PFSK-1 (cell line): Measurements from ENCODE around the gene DCC.

Source experiments
- FOXP2 ChIP-seq: optimal IDR thresholded peaks from 2 replicates; pipeline ENCODE3; 2011; ENCODE audit warnings: borderline replicate concordance, control low read depth, inconsistent platforms; ENCODE audit not compliant: insufficient read depth; ENCODE audit errors: extremely low read length, extremely low read depth
- POLR2AphosphoS5 ChIP-seq: IDR thresholded peaks from 2 replicates; pipeline ENCODE4 v1.6.1; 2012; ENCODE audit warnings: low read depth, mild to moderate bottlenecking, control low read depth, low read length, moderate library complexity
- REST ChIP-seq, 2 experiments: IDR thresholded peaks; 2 replicates each; pipeline versions ENCODE4 v1.6.1 to v1.8.0; 2011 to 2012; ENCODE audit warnings: low read depth in 2 of 2, low read length in 2 of 2, control low read depth in 1 of 2, inconsistent platforms in 1 of 2, mild to moderate bottlenecking in 1 of 2, moderate library complexity in 1 of 2; ENCODE audit not compliant: insufficient read depth in 1 of 2
- SIN3A ChIP-seq: IDR thresholded peaks from 2 replicates; pipeline ENCODE4 v1.6.1; 2012; ENCODE audit warnings: mild to moderate bottlenecking, low read length, moderate library complexity, borderline replicate concordance; ENCODE audit not compliant: insufficient read depth
- TAF1 ChIP-seq: IDR thresholded peaks from 2 replicates; pipeline ENCODE4 v1.6.1; 2012; ENCODE audit warnings: low read length, control low read depth, borderline replicate concordance; ENCODE audit not compliant: insufficient read depth

The DCC gene

DNA sequence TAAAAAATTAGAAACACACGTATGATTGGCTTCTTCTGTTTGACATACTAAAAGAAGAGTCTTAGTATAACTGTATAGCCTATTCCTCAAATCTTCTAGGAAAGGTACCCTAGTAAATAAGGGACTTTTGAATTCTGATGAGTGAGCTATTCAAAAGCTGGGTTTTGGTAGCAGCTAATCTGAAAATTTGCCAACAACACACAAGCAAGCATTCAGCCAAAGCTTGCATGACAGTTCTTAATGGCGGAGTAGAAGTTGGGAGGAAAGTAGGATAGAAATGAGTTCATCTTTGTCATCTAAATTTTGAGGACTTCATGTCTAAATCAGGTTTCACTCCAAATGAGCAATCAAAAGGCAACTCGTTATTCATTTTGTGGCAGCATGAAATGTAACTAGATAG lies 1071.5 kb downstream of the DCC start:
- TF ChIP-seq REST (IDR thresholded peaks at IDR 0.05; ENCODE audit: insufficient read depth in 1 of 2, low read depth in 2 of 2, low read length in 2 of 2), result no peak
- TF ChIP-seq FOXP2, result no peak
- no peak for TF ChIP-seq TAF1
- TF ChIP-seq POLR2AphosphoS5, result no peak
- TF ChIP-seq SIN3A, result no peak

DNA sequence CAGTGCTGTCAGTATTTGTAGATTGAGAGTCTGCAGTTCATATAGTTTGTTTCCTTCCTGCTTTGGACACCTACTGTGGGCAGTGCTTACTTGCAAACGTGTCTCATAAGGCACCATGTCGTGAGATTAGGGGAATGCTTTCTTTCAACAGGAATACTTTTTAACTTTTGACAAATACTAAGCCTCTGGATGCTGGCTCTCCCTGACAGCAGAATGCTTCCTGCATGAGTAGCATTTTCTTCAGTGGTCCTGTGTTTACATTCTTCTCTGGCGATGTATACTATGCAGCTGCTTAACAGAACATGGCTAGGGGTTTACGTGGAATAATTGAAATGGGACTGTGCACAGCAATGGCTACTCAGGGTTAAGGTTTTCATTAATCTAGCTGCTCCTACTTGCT lies 1077.0 kb downstream of the DCC start:
- TF ChIP-seq SIN3A (no peak), FOXP2 (no peak), REST (IDR thresholded peaks at IDR 0.05; ENCODE audit: insufficient read depth in 1 of 2, low read depth in 2 of 2, low read length in 2 of 2) (no peak), TAF1 (no peak), POLR2AphosphoS5 (no peak)

DNA sequence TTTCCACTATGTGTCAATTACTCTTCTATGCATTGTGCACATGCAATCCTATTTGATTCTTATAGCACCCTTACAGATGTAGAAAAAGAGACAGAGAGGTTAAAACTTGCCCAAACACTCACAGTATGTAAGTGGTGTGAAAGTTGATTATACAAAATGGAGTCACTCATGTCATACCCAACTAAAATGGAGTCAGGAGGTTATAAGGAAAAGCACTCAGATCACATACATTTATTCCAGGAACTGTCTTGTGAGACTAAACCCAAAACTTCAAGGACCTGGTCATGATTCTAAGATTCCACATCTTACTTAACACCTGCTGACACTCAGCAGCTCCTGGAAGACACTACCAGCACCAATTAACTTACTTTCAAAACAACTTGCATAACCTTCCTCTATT lies 1081.9 kb downstream of the DCC start:
- TF ChIP-seq TAF1 (no peak), SIN3A (no peak), FOXP2 (no peak), POLR2AphosphoS5 (no peak), REST (IDR thresholded peaks at IDR 0.05; ENCODE audit: insufficient read depth in 1 of 2, low read depth in 2 of 2, low read length in 2 of 2) (no peak)

DNA sequence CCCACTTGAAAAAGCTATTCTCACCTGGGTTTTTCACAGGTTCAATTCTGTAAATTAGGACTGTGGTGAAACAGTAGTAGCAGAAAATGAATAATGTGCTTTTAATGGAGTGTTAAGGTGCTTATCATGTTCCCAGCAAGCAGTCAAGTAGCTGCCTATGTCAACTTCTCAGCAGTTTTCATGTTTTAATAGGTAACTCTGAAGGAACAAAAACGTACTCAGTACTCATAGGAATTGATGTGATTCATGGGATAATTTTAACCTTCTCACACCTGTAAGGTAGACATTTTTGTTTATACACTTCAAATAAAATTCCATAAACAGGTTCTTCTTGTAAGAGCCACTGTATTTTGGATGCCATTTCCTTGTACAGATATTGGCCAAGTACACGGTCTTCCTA lies 1082.9 kb downstream of the DCC start:
- TF ChIP-seq POLR2AphosphoS5 (no peak), REST (IDR thresholded peaks at IDR 0.05; ENCODE audit: insufficient read depth in 1 of 2, low read depth in 2 of 2, low read length in 2 of 2) (no peak), SIN3A (no peak)

GRCh38 chr18:53426666-53427184 lies 1086.7 kb downstream of the DCC start:
- no peak for TF ChIP-seq TAF1
- TF ChIP-seq FOXP2, result no peak
- TF ChIP-seq POLR2AphosphoS5, result no peak
- TF ChIP-seq REST (IDR thresholded peaks at IDR 0.05; ENCODE audit: insufficient read depth in 1 of 2, low read depth in 2 of 2, low read length in 2 of 2), result no peak
- no peak for TF ChIP-seq SIN3A
